ENCODE data around the gene KPRP. TPM values are rescaled to one million over a fixed set of nuclear protein-coding genes. Genes with fewer than 3 reads are reported as not detected.
A peak's percentile ranks its signal among the peaks of the same experiment; 100 is the strongest.

KPRP gene, protein sequence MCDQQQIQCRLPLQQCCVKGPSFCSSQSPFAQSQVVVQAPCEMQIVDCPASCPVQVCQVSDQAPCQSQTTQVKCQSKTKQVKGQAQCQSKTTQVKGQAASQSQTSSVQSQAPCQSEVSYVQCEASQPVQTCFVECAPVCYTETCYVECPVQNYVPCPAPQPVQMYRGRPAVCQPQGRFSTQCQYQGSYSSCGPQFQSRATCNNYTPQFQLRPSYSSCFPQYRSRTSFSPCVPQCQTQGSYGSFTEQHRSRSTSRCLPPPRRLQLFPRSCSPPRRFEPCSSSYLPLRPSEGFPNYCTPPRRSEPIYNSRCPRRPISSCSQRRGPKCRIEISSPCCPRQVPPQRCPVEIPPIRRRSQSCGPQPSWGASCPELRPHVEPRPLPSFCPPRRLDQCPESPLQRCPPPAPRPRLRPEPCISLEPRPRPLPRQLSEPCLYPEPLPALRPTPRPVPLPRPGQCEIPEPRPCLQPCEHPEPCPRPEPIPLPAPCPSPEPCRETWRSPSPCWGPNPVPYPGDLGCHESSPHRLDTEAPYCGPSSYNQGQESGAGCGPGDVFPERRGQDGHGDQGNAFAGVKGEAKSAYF
- total RNA-seq (2014; rRNA removed; shearing (Covaris generic)), result not detected in 2 replicates

DNA sequence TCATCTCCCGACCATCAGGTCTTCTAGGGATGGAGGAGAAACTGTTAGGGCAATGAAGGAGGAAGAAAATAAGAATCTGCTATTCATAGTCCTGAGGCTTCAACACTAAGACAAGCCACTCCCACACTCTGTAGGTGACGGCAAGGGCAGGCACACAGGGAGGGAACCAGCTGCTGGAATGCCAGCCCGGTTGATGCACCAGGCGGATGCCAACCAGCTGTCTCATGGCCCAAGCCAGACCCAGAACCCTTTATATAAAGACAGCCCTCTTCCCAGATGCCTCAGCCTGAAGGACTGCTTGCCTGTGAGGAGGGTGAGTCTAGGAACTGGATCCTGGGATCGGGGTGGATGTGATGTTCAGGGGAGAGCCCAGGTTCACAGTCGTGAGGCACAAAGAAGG lies at the start of gene KPRP:
TSS of gene KPRP (plus strand) at position 279 of the 400 bp plus-strand sequence. CDS start 1,564 bp downstream, outside the sequence.
- no peak for DNase-seq (ENCODE audit: low spot score)

DNA sequence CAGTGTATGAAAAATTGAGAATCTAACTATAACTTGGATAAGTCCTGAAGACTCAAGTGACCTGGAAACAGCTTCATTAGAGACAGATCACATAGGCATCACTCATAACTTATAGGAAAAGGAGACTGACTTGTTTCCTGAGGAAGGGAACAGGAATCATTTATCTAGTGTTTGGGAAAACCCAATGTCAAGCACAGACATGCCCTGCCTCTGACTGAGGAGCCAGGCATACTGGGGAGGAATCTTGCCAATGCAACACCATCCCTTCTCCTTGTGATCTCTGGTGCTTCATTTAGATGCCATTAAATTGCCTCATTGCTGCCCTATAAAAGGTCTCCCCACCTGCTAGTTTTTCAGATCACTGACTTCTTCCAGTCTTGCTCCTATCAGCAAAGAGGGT lies 39.6 kb upstream of the KPRP start:
- DNase-seq (ENCODE audit: low spot score), result no peak

DNA sequence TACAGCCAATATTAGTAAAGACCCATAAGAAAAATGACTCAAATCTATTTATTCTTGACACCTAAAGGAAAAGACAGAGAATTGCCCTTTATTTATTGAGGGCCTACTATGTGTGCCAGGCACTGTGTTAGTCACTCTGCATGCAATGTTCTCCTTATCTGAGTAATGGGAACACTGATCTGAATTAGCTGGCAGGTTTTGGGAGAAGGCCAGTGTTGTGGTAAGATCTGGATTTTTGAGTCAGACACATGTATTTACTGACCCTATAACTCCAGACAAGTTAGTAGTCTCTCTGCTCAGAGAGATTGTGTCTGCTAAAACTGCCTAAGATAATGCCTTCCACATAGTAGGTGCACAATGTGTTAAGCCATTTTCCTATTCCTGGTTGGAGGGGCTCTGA lies 32.6 kb upstream of the KPRP start:
- DNase-seq (ENCODE audit: low spot score), result no peak

- no peak for DNase-seq (ENCODE audit: low spot score)
These were observed 28.8 kb upstream of the KPRP start for GRCh38 chr1:152728986-152729385.

- no peak for DNase-seq (ENCODE audit: low spot score)
These were observed 22.2 kb upstream of the KPRP start for GRCh38 chr1:152735648-152736047.

GRCh38 chr1:152737997-152738396 lies 19.8 kb upstream of the KPRP start:
- DNase-seq (ENCODE audit: low spot score), result no peak

GRCh38 chr1:152739841-152740240 lies 18.0 kb upstream of the KPRP start:
- DNase-seq (ENCODE audit: low spot score), result no peak

- DNase-seq (ENCODE audit: low spot score), result no peak
These were observed 16.2 kb upstream of the KPRP start for GRCh38 chr1:152741656-152742055.

- DNase-seq (ENCODE audit: low spot score), result no peak
These were observed 14.3 kb upstream of the KPRP start for GRCh38 chr1:152743371-152744145.

- DNase-seq (ENCODE audit: low spot score), result peak; percentile 33
These were observed 12.5 kb upstream of the KPRP start for GRCh38 chr1:152745289-152745704.

GRCh38 chr1:152745765-152746444 lies 11.9 kb upstream of the KPRP start:
- DNase-seq (ENCODE audit: low spot score), result no peak

- DNase-seq (ENCODE audit: low spot score), result no peak
These were observed 10.0 kb upstream of the KPRP start for GRCh38 chr1:152747831-152748230.

DNA sequence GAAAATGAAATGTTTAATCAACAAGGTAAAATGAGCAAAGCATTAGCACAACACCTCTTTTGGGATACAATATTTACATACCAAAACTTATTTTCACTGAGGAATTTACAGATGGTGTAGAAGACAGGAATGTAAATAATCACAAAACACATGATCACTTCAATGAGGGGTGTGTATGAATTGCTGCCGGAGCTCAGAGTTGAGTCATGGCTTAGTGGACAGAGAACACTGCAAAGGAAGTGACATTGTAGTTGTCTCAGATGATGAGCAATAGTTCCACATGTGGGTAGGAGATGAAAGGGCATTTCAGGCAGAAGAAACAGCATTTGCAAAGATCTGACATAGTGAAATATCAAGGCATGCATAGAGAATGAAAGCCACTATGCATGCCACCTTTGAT lies 5.6 kb upstream of the KPRP start:
- peak; percentile 50 for DNase-seq (ENCODE audit: low spot score)

DNA sequence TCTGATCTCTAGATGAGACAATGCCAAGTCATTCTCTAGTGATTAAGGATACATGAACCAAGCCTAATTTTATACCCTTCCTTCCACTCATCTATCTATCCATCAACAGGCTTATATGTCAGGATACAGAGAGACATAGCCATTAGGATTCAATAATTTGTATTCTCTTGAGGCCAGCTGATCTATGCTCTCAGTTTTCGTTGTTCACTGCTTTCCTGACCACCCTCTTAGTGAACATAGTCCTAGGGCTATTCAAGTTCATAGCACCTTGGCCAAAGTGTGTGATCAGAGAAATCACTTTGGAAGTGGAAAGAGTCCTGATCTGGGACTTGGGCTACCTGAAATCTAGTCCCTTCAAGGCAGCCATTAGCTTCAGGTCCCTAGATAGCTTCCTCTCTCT lies 4.2 kb upstream of the KPRP start:
- DNase-seq (ENCODE audit: low spot score), result no peak

- no peak for DNase-seq (ENCODE audit: low spot score)
These were observed 953 bp upstream of the KPRP start for GRCh38 chr1:152756872-152757271.

DNA sequence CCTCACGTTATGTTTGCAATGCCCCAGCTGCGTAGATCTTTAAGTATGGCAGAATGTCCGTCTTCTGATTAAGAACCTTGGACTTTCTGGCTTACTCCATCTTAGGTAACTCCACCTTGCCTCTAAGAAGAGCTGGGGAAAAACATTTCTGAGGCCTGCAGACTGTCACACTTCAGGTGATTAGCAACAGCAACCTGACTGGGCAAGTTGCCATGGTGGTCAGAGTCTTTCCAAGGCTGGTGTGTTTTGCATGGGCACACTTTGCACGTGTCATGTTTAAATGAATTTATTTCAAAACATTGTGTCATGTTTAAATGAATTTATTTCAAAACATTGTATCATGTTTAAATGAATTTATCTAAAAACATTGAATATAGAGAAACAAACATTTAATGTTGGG lies 811 bp downstream of the KPRP start:
- no peak for DNase-seq (ENCODE audit: low spot score)

DNA sequence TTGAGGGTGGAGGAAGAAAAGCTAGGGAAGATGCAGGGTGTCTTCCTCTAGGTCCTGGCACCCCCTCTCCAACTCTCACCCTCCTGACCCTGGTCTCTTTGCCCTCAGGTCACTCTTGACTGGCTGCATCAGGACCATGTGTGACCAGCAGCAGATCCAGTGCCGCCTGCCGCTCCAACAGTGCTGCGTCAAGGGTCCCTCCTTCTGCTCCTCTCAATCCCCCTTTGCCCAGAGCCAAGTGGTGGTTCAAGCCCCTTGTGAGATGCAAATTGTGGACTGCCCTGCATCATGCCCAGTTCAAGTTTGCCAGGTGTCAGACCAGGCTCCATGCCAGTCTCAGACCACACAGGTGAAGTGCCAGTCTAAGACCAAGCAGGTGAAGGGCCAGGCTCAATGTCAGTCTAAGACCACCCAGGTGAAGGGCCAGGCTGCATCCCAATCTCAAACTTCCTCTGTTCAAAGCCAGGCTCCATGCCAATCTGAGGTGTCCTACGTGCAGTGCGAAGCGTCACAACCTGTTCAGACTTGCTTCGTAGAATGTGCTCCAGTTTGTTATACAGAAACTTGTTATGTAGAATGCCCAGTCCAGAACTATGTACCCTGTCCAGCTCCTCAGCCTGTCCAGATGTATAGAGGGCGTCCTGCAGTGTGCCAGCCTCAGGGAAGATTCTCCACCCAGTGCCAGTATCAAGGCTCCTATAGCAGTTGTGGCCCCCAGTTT lies 1.8 kb downstream of the KPRP start:
- no peak for DNase-seq (ENCODE audit: low spot score)

- DNase-seq (ENCODE audit: low spot score), result no peak
These were observed 2.8 kb downstream of the KPRP start for GRCh38 chr1:152760551-152761190.

- DNase-seq (ENCODE audit: low spot score), result no peak
These were observed 3.9 kb downstream of the KPRP start for GRCh38 chr1:152761609-152762213.

DNA sequence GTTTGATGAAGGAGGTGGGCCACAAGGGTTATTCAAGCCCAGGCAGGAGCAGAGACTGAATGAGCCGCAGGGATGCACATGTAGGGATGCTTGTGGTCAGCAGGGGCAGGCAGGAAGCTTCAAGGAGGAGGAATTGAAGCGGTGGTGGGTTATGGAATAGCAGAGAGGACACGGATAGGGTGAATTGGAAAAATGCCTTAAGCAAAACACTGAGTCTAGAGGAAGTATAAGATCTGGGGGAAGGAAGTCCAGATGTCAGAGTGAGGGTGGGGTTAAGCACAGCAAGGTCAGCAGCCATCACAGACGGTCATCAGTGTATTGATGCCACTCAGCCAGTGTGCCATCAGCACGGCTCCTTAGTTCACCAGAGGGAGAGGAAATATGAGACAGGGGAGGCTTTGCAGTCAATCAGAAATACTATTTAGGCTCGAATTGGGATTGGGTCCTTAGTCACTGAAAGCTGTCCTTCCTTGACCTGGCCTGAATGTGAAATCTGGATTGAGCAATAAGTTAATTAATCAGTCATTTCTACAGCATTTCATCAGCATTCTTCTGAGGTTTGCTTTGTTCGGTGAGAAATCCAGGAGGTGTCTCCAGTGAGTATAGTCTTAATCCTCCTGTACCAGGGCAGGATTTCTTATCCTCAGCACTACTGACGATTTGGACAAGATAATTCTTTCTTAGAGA lies 11.2 kb downstream of the KPRP start:
- no peak for DNase-seq (ENCODE audit: low spot score)

Measured in A172 (cell line).